Naive thymus-derived CD8-positive, alpha-beta T cell (primary cell): Measurements from ENCODE around the gene LASP1. TPM values are rescaled to one million over a fixed set of nuclear protein-coding genes. Genes with fewer than 3 reads are reported as not detected.

Experiments
- ATAC-seq, 2 donors: fragments of 150-1000 bp; cut with Tn5 transposase in 1 of 2; sonication (Bioruptor Pico), chemical (Tn5 transposase) in 1 of 2; 1 replicate in 1 of 2; 2 replicates in 1 of 2; pipeline ENCODE4 v1.10.0; 2021; ENCODE audit warnings: mild to moderate bottlenecking in 2 of 2, moderate library complexity in 2 of 2
- POLR2A ChIA-PET: fragments of 350-600 bp; sonication (Branson Sonifier 250); formaldehyde crosslinking; loops from one replicate; lab custom pipeline; 2021; ENCODE audit warnings: antibody characterized with exemption; lab: Charles Lee
- DNase-seq, 10 donors: peaks; one replicate each; pipeline versions ENCODE4 v3.0.0 to v3.0.0-alpha.2; 2020 to 2022
- H3K27ac Mint-ChIP-seq, 10 donors: one replicate each; pipeline ENCODE4 v1.8.0; 2020 to 2022; ENCODE audit warnings: mild to moderate bottlenecking in 10 of 10, mixed read lengths in 10 of 10, moderate library complexity in 4 of 10, inconsistent platforms in 1 of 10
- H3K27me3 Mint-ChIP-seq, 5 donors: one replicate each; pipeline ENCODE4 v1.8.0; 2021 to 2022; ENCODE audit warnings: mixed read lengths in 5 of 5
- H3K36me3 Mint-ChIP-seq, 3 donors: one replicate each; pipeline ENCODE4 v1.8.0; 2020 to 2022; ENCODE audit warnings: mixed read lengths in 3 of 3, mild to moderate bottlenecking in 2 of 3, inconsistent platforms in 1 of 3
- H3K4me1 Mint-ChIP-seq, 4 donors: one replicate each; pipeline ENCODE4 v1.8.0; 2021 to 2022; ENCODE audit warnings: mixed read lengths in 4 of 4
- H3K4me3 Mint-ChIP-seq, 10 donors: one replicate each; pipeline ENCODE4 v1.8.0; 2020 to 2022; ENCODE audit warnings: mild to moderate bottlenecking in 10 of 10, mixed read lengths in 10 of 10, moderate library complexity in 6 of 10, inconsistent platforms in 1 of 10
- H3K9me3 Mint-ChIP-seq, 9 donors: one replicate each; pipeline ENCODE4 v1.8.0; 2020 to 2022; ENCODE audit warnings: mixed read lengths in 9 of 9, mild to moderate bottlenecking in 3 of 9, inconsistent platforms in 1 of 9, moderate library complexity in 1 of 9
- polyA plus RNA-seq, 3 donors: library from polyadenylated mRNA; unstranded; fragments of 300-500 nt; fragmentation: Illumina TruSeq; gene quantifications; one replicate each; pipeline ENCODE4 v1.2.3, GENCODE V29; 2021
- total RNA-seq, 8 experiments: library from RNA in 2 of 8; stranded (reverse) in 2 of 8; gene quantifications; one replicate each; pipeline ENCODE4 v1.2.3 and lab custom pipeline; 2021 to 2026

Gene LASP1
- total and polyA plus RNA-seq, 5 experiments from 2014 or later = 50.1 to 107 (median 53.1) TPM

DNA sequence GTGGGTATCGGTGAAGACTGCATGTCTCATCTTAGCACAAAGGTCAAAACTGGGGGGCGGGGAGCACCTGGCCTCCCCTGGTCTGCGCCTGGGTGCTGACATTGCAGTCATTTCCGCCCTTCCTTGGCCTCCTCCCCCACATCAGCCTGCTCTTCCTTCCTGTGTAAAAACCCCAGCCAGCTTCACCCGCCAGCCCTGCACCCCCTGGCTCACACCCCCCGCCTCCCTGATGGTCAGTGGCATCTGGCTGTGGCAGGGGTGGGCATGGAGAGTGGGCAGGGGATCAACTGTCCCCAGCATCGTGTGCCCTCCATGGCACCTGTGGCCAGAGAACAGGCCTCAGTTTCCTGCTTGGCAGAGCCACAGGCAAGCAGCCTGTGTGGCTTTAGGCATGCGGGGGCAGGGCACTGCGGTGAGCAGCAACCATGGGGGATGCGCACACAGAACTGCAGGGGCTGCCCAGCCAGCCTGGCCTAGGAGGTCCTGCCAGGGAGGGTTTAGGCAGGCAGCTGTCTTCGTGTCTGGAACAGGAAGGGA lies 29.0 kb downstream of the LASP1 start:
- Mint-ChIP-seq H3K4me3 (peak overlapping the region; percentile 74 to 93 (median 84)), H3K27ac (peak overlapping the region; percentile 92 to 100 (median 97)), H3K4me1 (peaks cover 22 to 84% (median 70%) of the 10 kb centered on the region in 4 donors), H3K9me3 (no peaks in the 10 kb centered on the region), H3K36me3 (peaks cover 0 to 52% (median 3%) of the 10 kb centered on the region in 3 donors), H3K27me3 (no peaks in the 10 kb centered on the region)
- ATAC-seq = peak; percentile 81 to 90
- DNase-seq = peak; percentile 54 to 90 (median 76)
- POLR2A ChIA-PET = interaction anchor here (0.7 to 9.3 kb wide), 15 partner anchors 8 to 75 kb away, joined by 3 to 159 read pairs (median 4); partner anchors contain the start of genes FBXO47, LASP1, LASP1NB and RPL23

DNA sequence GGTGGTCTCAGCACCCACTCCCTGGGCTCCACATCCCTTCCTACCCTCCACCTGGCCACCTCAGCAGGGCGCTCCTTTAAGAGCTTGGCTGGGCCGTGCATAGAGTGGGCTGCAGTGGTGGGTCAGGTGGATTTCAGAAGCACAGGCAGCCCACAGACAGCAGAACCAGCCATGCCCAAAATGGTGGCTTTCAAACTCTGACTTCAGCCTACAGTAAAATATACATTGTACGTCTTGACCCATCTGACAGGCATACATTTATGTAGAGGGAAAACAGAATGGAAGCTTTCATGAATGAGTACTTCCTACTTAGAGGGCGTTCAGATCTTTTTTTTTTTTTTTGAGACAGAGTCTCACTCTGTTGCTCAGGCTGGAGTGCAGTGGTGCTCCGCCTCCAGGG lies 29.6 kb downstream of the LASP1 start:
- DNase-seq (no peak), ATAC-seq (peak; percentile 1 to 11)
- peaks cover 18 to 78% (median 64%) of the 10 kb centered on the region in 4 donors for H3K4me1 Mint-ChIP-seq
- POLR2A ChIA-PET = interaction anchor here (0.5 to 9.3 kb wide), 15 partner anchors 9 to 75 kb away, joined by 3 to 159 read pairs (median 4); partner anchors contain the start of genes CWC25, FBXO47, LASP1 and RPL23
- H3K36me3 Mint-ChIP-seq = peaks cover 0 to 52% (median 6%) of the 10 kb centered on the region in 3 donors
- H3K27me3 Mint-ChIP-seq = no peaks in the 10 kb centered on the region
- H3K4me3 Mint-ChIP-seq = peak overlapping the region; percentile 74 to 93 (median 84)
- no peaks in the 10 kb centered on the region for H3K9me3 Mint-ChIP-seq
- H3K27ac Mint-ChIP-seq = peak overlapping the region; percentile 92 to 100 (median 97)

DNA sequence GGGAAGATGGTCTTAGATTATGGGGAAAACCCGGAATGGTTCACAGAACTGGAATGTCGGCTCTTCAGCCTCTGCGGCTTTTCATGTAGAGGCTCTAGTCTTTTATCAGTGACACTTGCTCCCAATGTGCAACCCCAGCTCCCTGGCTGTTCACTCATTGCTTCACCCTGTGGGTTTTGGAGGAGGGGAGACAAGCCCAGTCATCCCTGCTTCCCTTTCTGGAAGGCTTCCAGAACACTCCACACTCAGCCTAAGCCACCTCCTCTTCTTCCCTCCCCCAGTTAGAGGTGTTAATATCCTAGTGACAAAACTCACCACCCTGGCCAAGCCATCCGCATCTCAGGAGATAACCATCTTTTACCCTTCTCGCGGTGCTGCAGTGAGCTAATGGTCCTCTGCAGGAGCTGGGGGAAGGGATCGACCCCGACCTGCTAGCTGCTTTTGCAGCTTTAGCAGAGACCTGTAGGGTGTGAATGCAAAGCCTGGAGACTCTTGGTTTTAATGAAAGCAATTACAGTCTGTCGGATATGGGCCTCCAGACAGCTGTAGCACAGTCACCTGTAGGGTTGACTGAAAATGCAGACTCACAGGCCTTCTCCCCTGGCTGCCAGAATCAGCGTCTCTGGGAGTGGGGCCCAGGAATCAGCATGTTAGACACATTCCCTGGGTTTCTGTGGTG lies 31.3 kb downstream of the LASP1 start:
- H3K9me3 Mint-ChIP-seq = no peaks in the 10 kb centered on the region
- no peaks in the 10 kb centered on the region for H3K27me3 Mint-ChIP-seq
- ATAC-seq = no peak
- peak overlapping the region; percentile 16 to 100 (median 88) for H3K27ac Mint-ChIP-seq
- DNase-seq = peak in 1 of 10 donors; percentile 62
- H3K4me3 Mint-ChIP-seq = peak overlapping the region in 9 of 10 donors; percentile 12 to 76 (median 48)
- peaks cover 19 to 80% (median 60%) of the 10 kb centered on the region in 4 donors for H3K4me1 Mint-ChIP-seq
- H3K36me3 Mint-ChIP-seq = peaks cover 0 to 51% (median 12%) of the 10 kb centered on the region in 3 donors
- POLR2A ChIA-PET = interaction anchor here (0.6 to 9.3 kb wide), 10 partner anchors 11 to 274 kb away, joined by 3 to 159 read pairs (median 6); partner anchors contain the start of genes LASP1 and RPL23

- peak overlapping the region in 1 of 10 donors; percentile 18 for H3K4me3 Mint-ChIP-seq
- no peaks in the 10 kb centered on the region for H3K27me3 Mint-ChIP-seq
- H3K27ac Mint-ChIP-seq = peak overlapping the region in 8 of 10 donors; percentile 2 to 90 (median 67)
- peaks cover 0 to 54% (median 12%) of the 10 kb centered on the region in 3 donors for H3K36me3 Mint-ChIP-seq
- H3K4me1 Mint-ChIP-seq = peaks cover 18 to 74% (median 56%) of the 10 kb centered on the region in 4 donors
- POLR2A ChIA-PET = interaction anchor here (0.5 to 9.3 kb wide), 5 partner anchors 18 to 53 kb away, joined by 3 to 159 read pairs (median 4); partner anchors contain the start of genes LASP1 and RPL23
- H3K9me3 Mint-ChIP-seq = no peaks in the 10 kb centered on the region
- DNase-seq (no peak), ATAC-seq (no peak)
Observed at GRCh38 chr17:38903404-38903803, 33.5 kb downstream of the LASP1 start.

GRCh38 chr17:38904892-38905291 lies 35.0 kb downstream of the LASP1 start:
- H3K27ac Mint-ChIP-seq = peak overlapping the region in 5 of 10 donors; percentile 11 to 62 (median 47)
- POLR2A ChIA-PET = interaction anchor here (1.2 to 9.3 kb wide), 3 partner anchors 19 to 51 kb away, joined by 3 to 159 read pairs (median 5); partner anchors contain the start of genes LASP1 and RPL23
- peaks cover 15 to 69% (median 48%) of the 10 kb centered on the region in 4 donors for H3K4me1 Mint-ChIP-seq

DNA sequence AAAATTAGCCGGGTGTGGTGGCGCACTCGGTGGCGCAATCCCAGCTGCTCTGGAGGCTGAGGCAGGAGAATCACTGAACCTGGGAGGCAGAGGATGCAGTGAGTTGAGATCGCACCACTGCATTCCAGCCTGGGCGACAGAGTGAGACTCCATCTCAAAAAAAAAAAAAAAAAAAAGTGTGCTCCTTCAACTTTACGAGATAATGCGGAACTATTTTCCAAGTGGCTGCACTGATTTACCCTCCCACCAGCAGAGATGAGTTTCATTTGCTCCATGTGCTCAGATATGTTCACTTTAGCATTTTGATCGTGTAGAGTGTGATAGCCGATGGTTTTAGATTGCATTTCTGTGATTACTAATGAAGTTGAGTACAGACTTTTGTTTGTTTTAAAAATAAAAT lies 35.5 kb downstream of the LASP1 start:
- H3K27me3 Mint-ChIP-seq = no peaks in the 10 kb centered on the region
- H3K27ac Mint-ChIP-seq = peak overlapping the region in 7 of 10 donors; percentile 8 to 62 (median 40)
- POLR2A ChIA-PET = no interaction called here
- no peak for ATAC-seq
- no peak overlapping the region for H3K4me3 Mint-ChIP-seq
- DNase-seq = no peak
- no peaks in the 10 kb centered on the region for H3K9me3 Mint-ChIP-seq
- H3K4me1 Mint-ChIP-seq = peaks cover 15 to 69% (median 49%) of the 10 kb centered on the region in 4 donors
- peaks cover 0 to 60% (median 12%) of the 10 kb centered on the region in 3 donors for H3K36me3 Mint-ChIP-seq

More at GRCh38 chr17:38904892-38905291, 35.0 kb downstream of the LASP1 start:
- no peak for ATAC-seq
- Mint-ChIP-seq H3K27me3 (no peaks in the 10 kb centered on the region), H3K36me3 (peaks cover 0 to 56% (median 12%) of the 10 kb centered on the region in 3 donors), H3K9me3 (no peaks in the 10 kb centered on the region), H3K4me3 (no peak overlapping the region)
- DNase-seq = no peak

DNA sequence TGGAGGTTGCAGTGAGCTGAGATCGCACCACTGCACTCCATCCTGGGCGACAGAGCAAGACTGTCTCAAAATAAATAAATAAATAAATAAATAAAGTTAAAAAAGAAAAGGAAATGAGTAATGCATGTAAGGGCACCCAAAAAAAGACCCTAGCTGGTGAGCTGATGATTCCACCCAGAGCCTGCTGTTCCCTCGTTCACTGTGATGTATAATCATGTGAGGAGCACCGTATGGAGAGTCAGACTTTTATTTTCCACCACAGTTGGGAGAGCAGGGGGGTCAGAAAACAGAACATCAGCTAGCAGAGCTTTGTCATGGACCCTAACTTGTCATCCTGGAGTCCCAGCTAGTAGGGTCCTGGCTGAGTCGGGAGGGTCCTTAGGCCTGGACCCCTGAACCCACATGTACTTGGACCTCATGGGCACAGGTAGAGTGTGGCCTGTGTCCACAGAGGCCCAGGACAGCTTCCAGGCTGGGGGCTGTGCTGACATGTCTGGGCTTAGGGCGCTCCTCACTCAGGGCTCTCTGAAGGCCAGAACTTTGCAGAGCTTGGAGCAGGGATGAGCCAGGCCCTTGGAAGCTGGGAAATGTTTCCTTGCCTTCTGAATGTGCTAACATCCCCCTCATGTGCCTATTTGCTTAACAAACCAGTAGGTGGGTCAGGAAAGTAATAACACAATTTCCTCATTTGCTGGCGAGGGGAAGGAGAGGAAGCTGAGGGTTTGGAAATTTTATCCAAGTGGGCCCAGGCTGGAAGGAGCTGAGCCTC lies 36.8 kb downstream of the LASP1 start:
- POLR2A ChIA-PET = interaction anchor here (1.5 to 2.4 kb wide), 6 partner anchors 13 to 53 kb away, joined by 3 to 8 read pairs (median 6); partner anchors contain the start of genes LASP1 and RPL23
- Mint-ChIP-seq H3K9me3 (no peaks in the 10 kb centered on the region), H3K27me3 (no peaks in the 10 kb centered on the region), H3K27ac (peak overlapping the region; percentile 5 to 90 (median 78)), H3K4me3 (no peak overlapping the region), H3K36me3 (peaks cover 0 to 63% (median 12%) of the 10 kb centered on the region in 3 donors), H3K4me1 (peaks cover 11 to 63% (median 42%) of the 10 kb centered on the region in 4 donors)
- DNase-seq (no peak), ATAC-seq (no peak)

- ATAC-seq (peak in 1 of 2 donors; percentile 41), DNase-seq (no peak)
- Mint-ChIP-seq H3K36me3 (peaks cover 0 to 57% (median 12%) of the 10 kb centered on the region in 3 donors), H3K27ac (peak overlapping the region in 8 of 10 donors; percentile 38 to 86 (median 71)), H3K4me3 (no peak overlapping the region), H3K9me3 (no peaks in the 10 kb centered on the region), H3K27me3 (no peaks in the 10 kb centered on the region), H3K4me1 (peaks cover 13 to 65% (median 41%) of the 10 kb centered on the region in 4 donors)
- POLR2A ChIA-PET = interaction anchor here (0.5 to 2.4 kb wide), 6 partner anchors 14 to 54 kb away, joined by 3 to 8 read pairs (median 6); partner anchors contain the start of genes LASP1 and RPL23
Observed at GRCh38 chr17:38907930-38908675, 38.2 kb downstream of the LASP1 start.

GRCh38 chr17:38908676-38909181 lies 38.9 kb downstream of the LASP1 start:
- Mint-ChIP-seq H3K4me1 (peaks cover 15 to 63% (median 38%) of the 10 kb centered on the region in 4 donors), H3K27ac (peak overlapping the region in 7 of 10 donors; percentile 18 to 79 (median 63)), H3K4me3 (no peak overlapping the region), H3K27me3 (no peaks in the 10 kb centered on the region), H3K9me3 (no peaks in the 10 kb centered on the region), H3K36me3 (peaks cover 0 to 55% (median 10%) of the 10 kb centered on the region in 3 donors)
- DNase-seq (no peak), ATAC-seq (no peak)
- POLR2A ChIA-PET = interaction anchor here (1.6 kb wide), 1 partner anchor 10 kb away, joined by 4 read pairs; no protein-coding TSS in a partner anchor

DNA sequence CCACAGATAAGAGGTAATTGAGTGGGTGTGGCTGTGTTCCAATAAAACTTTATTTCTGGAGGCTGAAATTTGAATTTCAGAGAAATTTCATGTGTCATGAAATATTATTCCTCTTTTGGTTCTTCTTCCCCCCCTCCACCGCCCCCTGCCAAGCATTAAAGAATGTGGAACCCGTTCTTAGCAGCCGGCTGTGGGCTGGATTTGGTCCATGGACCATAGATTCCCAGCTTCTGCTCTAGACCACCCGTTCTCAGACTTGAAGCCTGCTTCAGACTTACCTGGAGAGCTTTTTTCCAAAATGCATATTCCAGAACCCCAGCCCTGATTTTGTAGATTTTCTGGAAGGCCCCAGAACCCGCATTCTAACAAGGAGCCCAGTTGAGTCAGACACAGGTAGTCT lies 40.5 kb downstream of the LASP1 start:
- H3K4me1 Mint-ChIP-seq = peaks cover 18 to 73% (median 42%) of the 10 kb centered on the region in 4 donors
- DNase-seq = no peak
- no peaks in the 10 kb centered on the region for H3K9me3 Mint-ChIP-seq
- H3K27me3 Mint-ChIP-seq = no peaks in the 10 kb centered on the region
- no peak overlapping the region for H3K4me3 Mint-ChIP-seq
- peaks cover 0 to 56% (median 4%) of the 10 kb centered on the region in 3 donors for H3K36me3 Mint-ChIP-seq
- POLR2A ChIA-PET = interaction anchor here (0.7 to 1.6 kb wide), 2 partner anchors 12 to 17 kb away, joined by 4 read pairs; no protein-coding TSS in a partner anchor
- ATAC-seq = no peak
- peak overlapping the region in 5 of 10 donors; percentile 49 to 73 (median 67) for H3K27ac Mint-ChIP-seq
